Breast epithelium (tissue), 4 donors: Measurements from ENCODE around the gene HYPK. TPM values are rescaled to one million over a fixed set of nuclear protein-coding genes. Genes with fewer than 3 reads are reported as not detected.
A peak's percentile ranks its signal among the peaks of the same experiment; 100 is the strongest.
"Not testable (repeated sequence)": the region's sequence is repeated elsewhere in the genome, so short reads cannot be mapped to it uniquely, and the experiment has no call there.

ENCODE experiments used
- DNase-seq, 2 donors: peaks; one replicate each; pipeline ENCODE4 v3.0.0-alpha.2; 2019; ENCODE audit warnings: low spot score in 2 of 2
- H3K27ac ChIP-seq, 2 donors: fragments of 200-600 bp; sonication (generic) in 1 of 2; one replicate each; pipeline ENCODE4 v1.5.1; 2016 to 2019; ENCODE audit warnings: mild to moderate bottlenecking in 1 of 2
- H3K27me3 ChIP-seq, 2 donors: fragments of 200-600 bp; sonication (generic) in 1 of 2; one replicate each; pipeline versions ENCODE4 v1.5.1 to v1.6.0; 2017 to 2019; ENCODE audit warnings: control low read depth in 1 of 2, mild to moderate bottlenecking in 1 of 2
- H3K36me3 ChIP-seq: fragments of 200-600 bp; one replicate; pipeline ENCODE4 v1.5.1; 2019
- H3K4me1 ChIP-seq, 2 donors: fragments of 200-600 bp; sonication (generic); one replicate each; pipeline ENCODE4 v1.5.1; 2016 to 2019; ENCODE audit warnings: control low read depth in 1 of 2
- H3K4me3 ChIP-seq, 3 donors: fragments of 200-600 bp; sonication (generic); 1 replicate in 2 of 3; 2 replicates in 1 of 3; pipeline ENCODE4 v1.5.1; 2016 to 2019; ENCODE audit warnings: mild to moderate bottlenecking in 3 of 3, moderate library complexity in 2 of 3
- H3K9me3 ChIP-seq, 2 donors: fragments of 200-600 bp; sonication (generic) in 1 of 2; one replicate each; pipeline ENCODE4 v1.5.1; 2016 to 2019; ENCODE audit warnings: control low read depth in 1 of 2
- CTCF ChIP-seq, 3 donors: fragments of 450-650 bp; IDR thresholded peaks; one replicate each; pipeline ENCODE4 v1.5.1; 2016 to 2017; ENCODE audit warnings: antibody characterized with exemption in 3 of 3, mild to moderate bottlenecking in 3 of 3, moderate library complexity in 3 of 3
- POLR2A ChIP-seq: fragments of 450-650 bp; IDR thresholded peaks from one replicate; pipeline ENCODE4 v1.6.1; 2016; ENCODE audit warnings: antibody characterized with exemption, mild to moderate bottlenecking, moderate library complexity
- POLR2AphosphoS5 ChIP-seq, 3 donors: sonication (generic); formaldehyde crosslinking; IDR thresholded peaks; one replicate each; pipeline ENCODE4 v1.6.1; 2017; ENCODE audit warnings: antibody characterized with exemption in 3 of 3
- intact Hi-C: fragments of 100-400 bp; cut with DNase I; formaldehyde crosslinking; loops from one replicate; pipeline ENCODE4 v1.15.1; 2023; ENCODE audit warnings: low total_unique reads
- total RNA-seq, 3 donors: library from RNA; depleted of rRNA; stranded (reverse); fragments of >200 nt; gene quantifications; one replicate each; pipeline ENCODE4 v1.1.0, GENCODE V29; 2016

The HYPK gene
- total RNA-seq, 3 donors from 2014 or later: 9.5 to 17.7 (median 11.2) TPM

- intact Hi-C loops: no loop called here
- Histone ChIP-seq H3K27ac (peak overlapping the region; percentile 97 to 99), H3K9me3 (no peaks in the 10 kb centered on the region), H3K27me3 (no peaks in the 10 kb centered on the region), H3K4me1 (peaks cover 11 to 19% of the 10 kb centered on the region in 2 donors), H3K4me3 (no peak overlapping the region), H3K36me3 (no peaks in the 10 kb centered on the region)
- DNase-seq: no peak
- TF ChIP-seq POLR2A: no peak
- TF ChIP-seq CTCF (IDR thresholded peaks at IDR 0.05): no peak
- TF ChIP-seq POLR2AphosphoS5 (IDR thresholded peaks at IDR 0.05): no peak
Observed at GRCh38 chr15:43795197-43795596, 5.2 kb upstream of the HYPK start.

GRCh38 chr15:43795997-43796396 is 4.4 kb upstream of the HYPK start:
- TF ChIP-seq POLR2A (no peak), POLR2AphosphoS5 (IDR thresholded peaks at IDR 0.05) (no peak), CTCF (IDR thresholded peaks at IDR 0.05) (no peak)
- intact Hi-C loops: no loop called here
- H3K4me3 ChIP-seq: no peak overlapping the region
- no peak for DNase-seq
- peaks cover 11 to 19% of the 10 kb centered on the region in 2 donors for H3K4me1 ChIP-seq
- H3K36me3 ChIP-seq: no peaks in the 10 kb centered on the region
- peak overlapping the region; percentile 27 to 99 for H3K27ac ChIP-seq
- H3K9me3 ChIP-seq: no peaks in the 10 kb centered on the region
- H3K27me3 ChIP-seq: no peaks in the 10 kb centered on the region

- no peak for DNase-seq
- TF ChIP-seq POLR2AphosphoS5 (IDR thresholded peaks at IDR 0.05) (no peak), POLR2A (no peak), CTCF (IDR thresholded peaks at IDR 0.05) (no peak)
- intact Hi-C loops: no loop called here
- Histone ChIP-seq H3K4me3 (no peak overlapping the region), H3K9me3 (no peaks in the 10 kb centered on the region), H3K27ac (peak overlapping the region; percentile 5 to 99), H3K4me1 (peaks cover 11 to 19% of the 10 kb centered on the region in 2 donors), H3K27me3 (no peaks in the 10 kb centered on the region), H3K36me3 (no peaks in the 10 kb centered on the region)
Observed at GRCh38 chr15:43796566-43796965, 3.8 kb upstream of the HYPK start.

- DNase-seq: no peak
- H3K9me3 ChIP-seq: no peaks in the 10 kb centered on the region
- intact Hi-C loops: no loop called here
- peaks cover 5 to 10% of the 10 kb centered on the region in 2 donors for H3K4me1 ChIP-seq
- H3K27ac ChIP-seq: peak overlapping the region; percentile 93 to 96
- no peaks in the 10 kb centered on the region for H3K27me3 ChIP-seq
- peak overlapping the region in 1 of 3 donors; percentile 74 for H3K4me3 ChIP-seq
- no peaks in the 10 kb centered on the region for H3K36me3 ChIP-seq
- no peak for TF ChIP-seq POLR2A
- TF ChIP-seq POLR2AphosphoS5 (IDR thresholded peaks at IDR 0.05): no peak
- no peak for TF ChIP-seq CTCF (IDR thresholded peaks at IDR 0.05)
Observed at GRCh38 chr15:43799209-43799944, 1.0 kb upstream of the HYPK start.

- Histone ChIP-seq H3K4me1 (peaks cover 5 to 10% of the 10 kb centered on the region in 2 donors), H3K9me3 (no peaks in the 10 kb centered on the region), H3K27me3 (no peaks in the 10 kb centered on the region), H3K4me3 (peak within 1 kb of the TSS; percentile 74 to 95 (median 91)), H3K36me3 (peaks cover 3% of the 10 kb centered on the region), H3K27ac (peak within 1 kb of the TSS; percentile 93 to 96)
- no peak for TF ChIP-seq CTCF (IDR thresholded peaks at IDR 0.05)
- no peak for TF ChIP-seq POLR2A
- TF ChIP-seq POLR2AphosphoS5 (IDR thresholded peaks at IDR 0.05): no peak
- intact Hi-C loops: no loop called here
- no peak for DNase-seq
Observed at GRCh38 chr15:43799945-43800285, 484 bp upstream of the HYPK start, which contains the start of gene SERINC4. SERINC4 (minus strand) TSS chr15:43800220; CDS start chr15:43799986, 234 bp downstream.

- DNase-seq, H3K36me3 ChIP-seq, H3K9me3 ChIP-seq, H3K27me3 ChIP-seq, intact Hi-C loops, H3K27ac ChIP-seq, H3K4me3 ChIP-seq: not testable (repeated sequence)
- peaks cover 5 to 10% of the 10 kb centered on the region in 2 donors for H3K4me1 ChIP-seq
Observed at GRCh38 chr15:43802676-43803075, 2.3 kb downstream of the HYPK start.
